Measurements from ENCODE around the gene ARHGEF19. TPM values are rescaled to one million over a fixed set of nuclear protein-coding genes. Genes with fewer than 3 reads are reported as not detected.
"Not testable (repeated sequence)": the region's sequence is repeated elsewhere in the genome, so short reads cannot be mapped to it uniquely, and the experiment has no call there.

ARHGEF19 gene
- total and polyA plus RNA-seq, 2 experiments from 2014 or later = 8.6 to 14.2 TPM

DNA sequence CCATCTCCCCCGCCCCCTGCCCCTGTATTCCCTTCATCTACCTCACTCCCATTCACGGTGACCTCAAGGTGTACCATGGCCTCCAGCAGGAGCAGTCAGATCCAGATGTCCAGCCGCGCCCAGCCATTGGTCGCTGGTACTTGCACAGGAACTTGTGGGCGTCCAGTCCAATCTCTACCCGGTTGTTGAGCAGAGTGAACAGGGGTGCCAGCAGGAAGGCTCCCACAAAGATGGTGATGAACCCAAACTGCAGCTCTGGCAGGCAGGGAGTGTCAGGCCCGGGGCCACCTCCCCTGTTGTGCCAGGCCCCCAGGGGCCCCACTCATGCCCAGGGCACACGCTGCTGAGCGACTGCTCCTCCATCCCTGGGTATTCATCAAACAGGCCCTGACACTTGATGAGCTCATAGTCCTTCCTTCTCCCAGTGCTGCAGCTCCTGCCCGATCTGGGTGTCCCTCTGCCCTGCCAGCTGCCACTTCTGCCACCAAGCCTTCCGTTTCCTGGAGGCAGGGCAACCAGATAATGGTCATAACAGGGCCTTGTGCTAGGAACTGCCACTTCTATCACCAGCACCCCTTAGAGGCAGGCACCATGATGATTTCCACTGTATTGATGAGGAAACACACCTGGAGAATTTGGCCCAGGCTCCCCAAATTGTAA lies 5.7 kb upstream of the ARHGEF19 start:
- no peaks in the 10 kb centered on the region for H3K27me3 ChIP-seq (replicated peaks; ENCODE audit: insufficient read depth)
- H3K79me2 ChIP-seq (ENCODE audit: insufficient read depth) = no peaks in the 10 kb centered on the region
- no peaks in the 10 kb centered on the region for H3K9me2 ChIP-seq (ENCODE audit: insufficient read depth)
- H3K36me3 ChIP-seq (ENCODE audit: low read depth) = no peaks in the 10 kb centered on the region
- H2AFZ ChIP-seq = peak overlapping the region; percentile 87
- H4K20me1 ChIP-seq (ENCODE audit: insufficient read depth) = no peaks in the 10 kb centered on the region
- in situ Hi-C loops (cut with MboI) = no loop called here
- H3K4me3 ChIP-seq = peak overlapping the region; percentile 62; the same call in 1 of the 2 replicates
- peaks cover 5% of the 10 kb centered on the region; the same call in 1 of the 2 replicates for H3F3A ChIP-seq (ENCODE audit: insufficient read depth)
- 88 to 92% methylated on average over 11 to 12 of the region's 12 CpGs for WGBS, 2 experiments (ENCODE audit: low coverage in 1 of 2, low lambda C conversion rate in 2 of 2, missing lambda C conversion rate in 2 of 2)
- H3K9ac ChIP-seq = no peak overlapping the region
- no peaks in the 10 kb centered on the region for H3K4me1 ChIP-seq (ENCODE audit: insufficient read depth)
- H3K4me2 ChIP-seq (ENCODE audit: unreplicated experiment) = no peak overlapping the region
- no peak for DNase-seq
- TF ChIP-seq EZH2 (IDR thresholded peaks at IDR 0.05; ENCODE audit: insufficient read depth, poor library complexity, severe bottlenecking) (no peak), EZH2phosphoT487 (IDR thresholded peaks at IDR 0.05; ENCODE audit: insufficient read depth, low read depth) (no peak)
- H3K27ac ChIP-seq = no peak overlapping the region
- H3K9me3 ChIP-seq (ENCODE audit: low read depth) = no peaks in the 10 kb centered on the region

DNA sequence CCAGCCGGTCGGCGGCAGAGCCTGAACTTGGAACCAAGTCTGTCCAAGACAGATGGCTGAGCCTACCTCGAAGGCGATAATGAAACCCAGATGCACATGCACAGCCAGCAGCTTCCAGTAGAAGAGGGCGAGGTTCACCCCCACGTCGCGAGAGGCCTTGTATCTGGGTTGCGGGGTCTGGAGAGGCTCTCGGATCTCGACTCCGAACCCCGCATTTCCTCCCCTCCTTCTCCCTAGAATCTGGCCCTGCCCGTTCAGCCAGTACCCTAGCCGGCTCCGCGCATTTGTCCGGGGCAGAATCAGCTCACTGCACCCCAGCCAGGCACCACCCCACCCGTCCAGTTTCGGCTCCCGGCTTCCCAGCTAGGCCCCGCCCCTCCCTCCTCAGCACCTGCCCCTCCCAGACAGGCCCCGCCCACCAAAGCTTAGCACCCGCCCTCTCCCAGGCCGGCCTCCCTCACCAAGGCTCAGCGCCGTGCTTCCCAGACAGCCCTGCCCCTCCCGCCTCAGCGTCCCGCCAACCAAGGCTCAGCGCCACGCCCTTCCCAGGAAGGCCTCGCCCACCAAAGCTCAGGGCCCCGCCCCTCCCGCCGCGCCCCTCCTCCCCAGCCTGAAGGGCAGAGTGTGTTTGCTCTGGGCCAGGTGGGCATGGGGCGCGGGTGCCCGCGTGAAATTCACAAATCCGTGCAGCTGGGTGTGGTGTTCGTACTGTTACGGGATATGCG lies 4.8 kb upstream of the ARHGEF19 start:
- Histone ChIP-seq H3K79me2 (ENCODE audit: insufficient read depth) (no peaks in the 10 kb centered on the region), H2AFZ (peak overlapping the region; percentile 94), H3K9ac (peak overlapping the region; percentile 54; the same call in 1 of the 2 replicates), H3K9me2 (ENCODE audit: insufficient read depth) (no peaks in the 10 kb centered on the region), H3K4me2 (ENCODE audit: unreplicated experiment) (peak overlapping the region; percentile 80), H3K9me3 (ENCODE audit: low read depth) (no peaks in the 10 kb centered on the region), H3K27me3 (replicated peaks; ENCODE audit: insufficient read depth) (no peaks in the 10 kb centered on the region), H4K20me1 (ENCODE audit: insufficient read depth) (no peaks in the 10 kb centered on the region), H3K36me3 (ENCODE audit: low read depth) (no peaks in the 10 kb centered on the region), H3K4me3 (peak overlapping the region; percentile 62), H3F3A (ENCODE audit: insufficient read depth) (peaks cover 5% of the 10 kb centered on the region; the same call in 1 of the 2 replicates), H3K27ac (no peak overlapping the region), H3K4me1 (ENCODE audit: insufficient read depth) (no peaks in the 10 kb centered on the region)
- WGBS, 2 experiments (ENCODE audit: low coverage in 1 of 2, low lambda C conversion rate in 2 of 2, missing lambda C conversion rate in 2 of 2) = 3% methylated on average over 32 to 41 of the region's 46 CpGs
- in situ Hi-C loops (cut with MboI) = no loop called here
- peak; percentile 100 for DNase-seq
- no peak for TF ChIP-seq EZH2 (IDR thresholded peaks at IDR 0.05; ENCODE audit: insufficient read depth, poor library complexity, severe bottlenecking)
- no peak for TF ChIP-seq EZH2phosphoT487 (IDR thresholded peaks at IDR 0.05; ENCODE audit: insufficient read depth, low read depth)

DNA sequence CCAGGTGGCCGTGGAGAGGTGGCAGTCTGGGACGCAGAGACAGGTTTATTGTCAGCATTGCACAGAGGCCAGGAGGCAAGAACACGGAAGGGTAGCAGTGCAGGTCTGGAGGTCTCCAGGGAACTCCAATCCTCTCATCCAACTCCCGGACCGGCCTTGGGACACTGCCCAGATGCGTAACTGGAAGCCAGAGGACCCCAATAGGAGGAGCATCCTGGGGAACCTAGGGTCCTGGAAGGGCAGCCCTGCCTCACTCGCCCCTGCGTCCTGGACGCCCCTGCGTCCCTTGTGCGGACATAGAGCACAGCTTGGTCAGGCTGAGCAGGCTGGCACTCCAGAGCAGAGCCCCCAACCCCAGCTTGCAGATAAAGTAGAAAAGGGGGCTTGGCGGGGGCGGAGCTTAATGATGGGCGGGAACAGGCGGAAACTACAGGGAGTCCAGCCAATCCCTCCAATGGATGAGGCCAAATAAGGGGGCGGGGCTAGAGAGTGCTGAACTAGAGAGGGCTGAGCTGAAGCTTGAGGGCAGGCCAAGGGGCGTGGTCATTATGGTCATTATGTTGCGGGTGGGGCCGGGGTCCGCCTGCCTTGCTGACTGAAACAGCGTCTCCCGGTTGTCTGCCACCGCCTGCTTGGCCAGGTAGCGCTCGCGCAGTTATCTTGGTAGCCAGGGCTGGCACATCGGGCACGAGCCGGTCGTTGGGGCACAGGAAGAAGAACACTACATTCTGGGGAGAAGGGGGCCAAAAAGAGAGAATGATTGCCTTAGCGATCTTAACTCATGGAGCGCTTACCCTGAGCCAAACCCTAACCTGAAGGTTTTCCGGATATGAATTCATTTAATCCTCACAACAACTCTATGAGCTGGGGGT lies 3.7 kb upstream of the ARHGEF19 start:
- Histone ChIP-seq H3K4me2 (ENCODE audit: unreplicated experiment) (peak overlapping the region; percentile 72), H3K9me2 (ENCODE audit: insufficient read depth) (no peaks in the 10 kb centered on the region), H3K79me2 (ENCODE audit: insufficient read depth) (no peaks in the 10 kb centered on the region), H3K27me3 (replicated peaks; ENCODE audit: insufficient read depth) (no peaks in the 10 kb centered on the region), H3K4me3 (peak overlapping the region; percentile 62), H3K27ac (no peak overlapping the region), H2AFZ (peak overlapping the region; percentile 94), H3K4me1 (ENCODE audit: insufficient read depth) (no peaks in the 10 kb centered on the region), H4K20me1 (ENCODE audit: insufficient read depth) (no peaks in the 10 kb centered on the region), H3K36me3 (ENCODE audit: low read depth) (no peaks in the 10 kb centered on the region), H3F3A (ENCODE audit: insufficient read depth) (peaks cover 5% of the 10 kb centered on the region; the same call in 1 of the 2 replicates), H3K9me3 (ENCODE audit: low read depth) (no peaks in the 10 kb centered on the region), H3K9ac (no peak overlapping the region)
- 23% methylated on average over 32 to 33 of the region's 33 CpGs for WGBS, 2 experiments (ENCODE audit: low coverage in 1 of 2, low lambda C conversion rate in 2 of 2, missing lambda C conversion rate in 2 of 2)
- in situ Hi-C loops (cut with MboI) = no loop called here
- peak; percentile 83 for DNase-seq
- TF ChIP-seq EZH2 (IDR thresholded peaks at IDR 0.05; ENCODE audit: insufficient read depth, poor library complexity, severe bottlenecking) (no peak), EZH2phosphoT487 (IDR thresholded peaks at IDR 0.05; ENCODE audit: insufficient read depth, low read depth) (no peak)

DNA sequence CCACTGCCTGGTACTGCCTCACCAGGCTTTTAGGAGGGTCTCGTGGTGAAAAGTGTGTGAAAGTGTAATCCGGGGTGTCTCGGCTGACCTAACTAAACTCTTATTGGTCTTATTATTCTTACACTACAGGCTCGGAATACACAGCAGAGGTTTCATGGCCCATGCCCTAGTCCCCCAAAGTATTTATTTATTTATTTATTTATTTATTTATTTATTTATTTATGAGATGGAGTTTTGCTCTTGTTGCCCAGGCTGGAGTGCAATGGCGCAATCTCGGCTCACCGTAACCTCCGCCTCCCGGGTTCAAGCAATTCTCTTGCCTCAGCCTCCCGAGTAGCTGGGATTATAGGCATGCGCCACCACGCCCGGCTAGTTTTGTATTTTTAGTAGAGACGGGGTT lies 2.8 kb upstream of the ARHGEF19 start:
- H3K79me2 ChIP-seq (ENCODE audit: insufficient read depth); H3K9me2 ChIP-seq (ENCODE audit: insufficient read depth); H4K20me1 ChIP-seq (ENCODE audit: insufficient read depth); H3K36me3 ChIP-seq (ENCODE audit: low read depth); H3K9ac ChIP-seq; H3F3A ChIP-seq (ENCODE audit: insufficient read depth); H3K4me3 ChIP-seq; H2AFZ ChIP-seq; DNase-seq; H3K4me1 ChIP-seq (ENCODE audit: insufficient read depth); H3K9me3 ChIP-seq (ENCODE audit: low read depth); H3K4me2 ChIP-seq (ENCODE audit: unreplicated experiment); H3K27me3 ChIP-seq (replicated peaks; ENCODE audit: insufficient read depth); in situ Hi-C loops (cut with MboI); H3K27ac ChIP-seq: not testable (repeated sequence)
- 81 to 88% methylated on average over 11 to 14 of the region's 14 CpGs for WGBS, 2 experiments (ENCODE audit: low coverage in 1 of 2, low lambda C conversion rate in 2 of 2, missing lambda C conversion rate in 2 of 2)

DNA sequence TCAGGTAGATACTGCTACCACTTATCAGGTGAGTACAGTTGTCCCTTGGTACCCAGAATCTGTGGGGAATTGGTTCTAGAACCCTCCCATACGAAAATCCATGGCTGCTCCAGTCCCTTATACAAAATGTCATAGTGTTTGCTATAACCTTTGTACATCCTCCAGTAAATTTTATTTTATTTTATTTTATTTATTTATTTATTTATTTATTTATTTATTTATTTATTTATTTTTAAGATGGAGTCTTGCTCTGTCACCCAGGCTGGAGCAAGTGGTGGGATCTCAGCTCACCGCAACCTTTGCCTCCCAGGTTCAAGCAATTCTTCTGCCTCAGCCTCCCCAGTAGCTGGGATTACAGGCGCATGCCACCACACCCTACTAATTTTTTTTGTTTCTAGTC lies 1.1 kb upstream of the ARHGEF19 start:
- H4K20me1 ChIP-seq (ENCODE audit: insufficient read depth); H3K9ac ChIP-seq; DNase-seq; H3K79me2 ChIP-seq (ENCODE audit: insufficient read depth); H2AFZ ChIP-seq; H3K4me3 ChIP-seq; H3K27ac ChIP-seq; H3K36me3 ChIP-seq (ENCODE audit: low read depth); H3K27me3 ChIP-seq (replicated peaks; ENCODE audit: insufficient read depth); in situ Hi-C loops (cut with MboI); H3K4me1 ChIP-seq (ENCODE audit: insufficient read depth); H3F3A ChIP-seq (ENCODE audit: insufficient read depth); H3K9me2 ChIP-seq (ENCODE audit: insufficient read depth); H3K4me2 ChIP-seq (ENCODE audit: unreplicated experiment); H3K9me3 ChIP-seq (ENCODE audit: low read depth): not testable (repeated sequence)
- WGBS, 2 experiments (ENCODE audit: low coverage in 1 of 2, low lambda C conversion rate in 2 of 2, missing lambda C conversion rate in 2 of 2) = 77 to 83% methylated on average over 3 of the region's 3 CpGs

All from GM23248 (cell line).